Left ventricle myocardium inferior (tissue), 1 donor: ENCODE measurements around the gene C14orf119. TPM values are rescaled to one million over a fixed set of nuclear protein-coding genes. Genes with fewer than 3 reads are reported as not detected.

Experiments used
- DNase-seq: peaks from one replicate; pipeline ENCODE4 v3.0.0-alpha.2; 2020
- H3K27ac ChIP-seq: fragments of 200-600 bp; replicated peaks from 2 replicates; pipeline ENCODE4 v1.8.0; 2021
- H3K27me3 ChIP-seq: fragments of 200-600 bp; 2 replicates; pipeline ENCODE4 v1.8.0; 2021; ENCODE audit warnings: low read depth
- H3K36me3 ChIP-seq: fragments of 200-600 bp; 2 replicates; pipeline ENCODE4 v1.8.0; 2021
- H3K4me1 ChIP-seq: fragments of 200-600 bp; 2 replicates; pipeline ENCODE4 v1.8.0; 2021
- H3K4me3 ChIP-seq: fragments of 200-600 bp; 2 replicates; pipeline ENCODE4 v1.8.0; 2021; ENCODE audit warnings: mild to moderate bottlenecking, moderate library complexity
- H3K9me3 ChIP-seq: fragments of 200-600 bp; replicated peaks from 2 replicates; pipeline ENCODE4 v1.8.0; 2021
- intact Hi-C: fragments of 100-400 bp; cut with micrococcal nuclease; formaldehyde crosslinking; loops from one replicate; pipeline ENCODE4 v1.11.0; 2022
- total RNA-seq: library from RNA; stranded (reverse); fragmentation: NEBNext Ultra II Directional; extraction: Animal tissue kit (Norgen Biotek cat#: 25700); gene quantifications from one replicate; pipeline ENCODE4 v1.2.1, GENCODE V29; 2021
- TF ChIP-seq, protein P1 (sequence below): fragments of 200-600 bp; IDR thresholded peaks from 2 replicates; pipeline ENCODE4 v1.8.0; 2021; ENCODE audit warnings: antibody characterized with exemption, mild to moderate bottlenecking, borderline replicate concordance
- donor health status: DM: no; HTN: yes; CAD: no; lungs with severe emphysema.

The C14orf119 gene
- total RNA-seq, 1 donor from 2014 or later, result 25.2 TPM

DNA sequence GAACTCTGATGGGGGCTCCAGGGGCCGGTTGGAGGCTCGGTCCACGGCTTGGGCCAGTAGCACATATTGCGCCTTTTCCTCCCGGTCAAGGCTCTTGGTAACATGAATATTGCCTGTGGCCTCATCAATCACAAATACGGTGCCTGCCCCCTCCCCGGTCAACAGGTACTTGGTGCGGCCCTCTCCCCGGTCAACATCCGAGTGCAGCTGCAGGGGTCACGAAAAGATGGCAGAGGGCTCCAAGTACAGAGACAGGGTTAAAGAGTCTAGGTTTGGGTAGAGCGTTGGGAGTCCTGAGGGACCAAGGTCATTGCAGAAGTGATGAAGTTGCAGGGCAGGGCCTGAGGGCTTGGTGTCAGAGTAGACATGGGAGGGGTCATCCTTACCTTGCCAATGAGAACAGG is 40.2 kb upstream of the C14orf119 start:
- intact Hi-C loops, result loop anchor here (5.0 kb wide), 1 partner anchor 68 kb away; no protein-coding TSS in a partner anchor
- DNase-seq, result no peak
- peaks cover 29% of the 10 kb centered on the region for H3K4me1 ChIP-seq
- H3K27ac ChIP-seq, result no peak overlapping the region
- H3K4me3 ChIP-seq, result no peak overlapping the region
- H3K9me3 ChIP-seq, result no peaks in the 10 kb centered on the region
- H3K27me3 ChIP-seq, result no peaks in the 10 kb centered on the region
- H3K36me3 ChIP-seq, result peaks cover 17% of the 10 kb centered on the region
- TF ChIP-seq, protein P1, sequence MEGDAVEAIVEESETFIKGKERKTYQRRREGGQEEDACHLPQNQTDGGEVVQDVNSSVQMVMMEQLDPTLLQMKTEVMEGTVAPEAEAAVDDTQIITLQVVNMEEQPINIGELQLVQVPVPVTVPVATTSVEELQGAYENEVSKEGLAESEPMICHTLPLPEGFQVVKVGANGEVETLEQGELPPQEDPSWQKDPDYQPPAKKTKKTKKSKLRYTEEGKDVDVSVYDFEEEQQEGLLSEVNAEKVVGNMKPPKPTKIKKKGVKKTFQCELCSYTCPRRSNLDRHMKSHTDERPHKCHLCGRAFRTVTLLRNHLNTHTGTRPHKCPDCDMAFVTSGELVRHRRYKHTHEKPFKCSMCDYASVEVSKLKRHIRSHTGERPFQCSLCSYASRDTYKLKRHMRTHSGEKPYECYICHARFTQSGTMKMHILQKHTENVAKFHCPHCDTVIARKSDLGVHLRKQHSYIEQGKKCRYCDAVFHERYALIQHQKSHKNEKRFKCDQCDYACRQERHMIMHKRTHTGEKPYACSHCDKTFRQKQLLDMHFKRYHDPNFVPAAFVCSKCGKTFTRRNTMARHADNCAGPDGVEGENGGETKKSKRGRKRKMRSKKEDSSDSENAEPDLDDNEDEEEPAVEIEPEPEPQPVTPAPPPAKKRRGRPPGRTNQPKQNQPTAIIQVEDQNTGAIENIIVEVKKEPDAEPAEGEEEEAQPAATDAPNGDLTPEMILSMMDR, result no peak

DNA sequence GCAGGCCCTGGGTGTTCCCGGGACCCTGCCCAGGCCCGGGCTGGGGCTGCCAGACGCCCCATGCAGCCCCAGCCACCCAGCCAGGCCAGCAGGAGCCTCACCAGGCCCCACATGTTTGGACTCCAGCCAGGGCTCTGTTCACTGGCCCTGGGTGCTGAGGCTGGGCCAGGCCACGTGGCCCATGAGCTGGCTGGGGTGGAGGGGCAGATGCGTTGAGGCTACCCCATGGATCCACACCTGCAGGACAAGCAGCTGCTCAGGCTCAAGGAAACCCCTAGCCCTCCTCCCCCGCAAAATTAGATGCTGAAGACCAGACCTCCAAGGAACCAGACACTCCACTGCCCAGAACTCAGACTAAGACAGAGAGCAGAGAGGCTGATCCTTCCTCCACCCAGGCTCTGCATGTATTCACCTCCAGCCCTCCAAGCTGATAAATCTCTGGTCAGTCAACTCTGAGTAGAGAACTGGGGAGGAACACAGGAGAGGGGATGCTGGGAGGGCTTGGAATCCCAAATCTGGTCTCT is 39.6 kb upstream of the C14orf119 start:
- Histone ChIP-seq H3K27ac (no peak overlapping the region), H3K4me1 (peaks cover 29% of the 10 kb centered on the region), H3K9me3 (no peaks in the 10 kb centered on the region), H3K27me3 (no peaks in the 10 kb centered on the region), H3K36me3 (peaks cover 23% of the 10 kb centered on the region), H3K4me3 (no peak overlapping the region)
- intact Hi-C loops, result loop anchor here (5.0 kb wide), 1 partner anchor 68 kb away; no protein-coding TSS in a partner anchor
- TF ChIP-seq, protein P1, result no peak
- DNase-seq, result no peak

DNA sequence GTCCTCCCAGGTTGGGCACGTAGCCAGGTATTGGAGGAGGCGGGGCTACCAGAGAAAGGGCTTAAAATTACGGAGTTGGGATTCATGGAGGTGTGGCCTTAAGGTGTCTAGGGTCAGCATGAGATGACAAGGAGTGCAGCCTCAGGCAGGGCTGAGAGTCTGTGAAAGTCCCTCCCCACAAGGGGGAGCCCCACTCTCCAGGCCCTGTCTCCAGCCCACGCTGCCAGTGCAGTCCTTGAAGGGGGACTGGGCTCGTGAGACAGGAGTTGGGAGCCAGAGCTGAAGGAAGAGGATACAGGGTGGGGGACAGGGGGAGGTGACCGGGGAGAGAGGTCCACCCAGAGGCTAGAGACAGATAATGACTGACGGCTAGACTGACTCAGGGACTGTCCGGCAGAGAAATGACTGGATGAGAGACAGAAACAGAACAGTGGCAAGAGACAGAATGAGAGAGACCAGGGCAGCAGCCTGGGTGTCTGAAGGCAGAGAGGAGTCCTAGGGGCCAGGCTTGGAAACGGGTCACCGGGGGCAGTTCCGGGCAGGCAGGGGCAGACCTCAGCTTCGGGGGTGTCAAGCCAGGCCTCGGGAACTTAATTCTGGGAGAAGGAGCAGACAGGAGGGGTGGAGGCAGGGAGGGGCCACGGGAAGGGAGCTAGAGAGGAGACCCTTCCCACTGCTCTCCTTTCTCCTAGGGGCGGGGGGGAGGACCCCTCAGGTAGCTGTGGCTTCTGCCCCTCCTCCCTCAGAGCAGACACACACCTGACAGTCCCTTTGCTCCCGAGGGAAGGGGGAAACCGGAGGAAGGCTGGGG is 39.0 kb upstream of the C14orf119 start:
- TF ChIP-seq, protein P1, result peak; percentile 82
- Histone ChIP-seq H3K4me3 (peak overlapping the region; percentile 84), H3K4me1 (peaks cover 29% of the 10 kb centered on the region), H3K27me3 (no peaks in the 10 kb centered on the region), H3K9me3 (no peaks in the 10 kb centered on the region), H3K27ac (peak overlapping the region; percentile 11), H3K36me3 (peaks cover 29% of the 10 kb centered on the region)
- intact Hi-C loops, result loop anchor here (5.0 kb wide), 1 partner anchor 69 kb away; no protein-coding TSS in a partner anchor
- peak; percentile 59 for DNase-seq

DNA sequence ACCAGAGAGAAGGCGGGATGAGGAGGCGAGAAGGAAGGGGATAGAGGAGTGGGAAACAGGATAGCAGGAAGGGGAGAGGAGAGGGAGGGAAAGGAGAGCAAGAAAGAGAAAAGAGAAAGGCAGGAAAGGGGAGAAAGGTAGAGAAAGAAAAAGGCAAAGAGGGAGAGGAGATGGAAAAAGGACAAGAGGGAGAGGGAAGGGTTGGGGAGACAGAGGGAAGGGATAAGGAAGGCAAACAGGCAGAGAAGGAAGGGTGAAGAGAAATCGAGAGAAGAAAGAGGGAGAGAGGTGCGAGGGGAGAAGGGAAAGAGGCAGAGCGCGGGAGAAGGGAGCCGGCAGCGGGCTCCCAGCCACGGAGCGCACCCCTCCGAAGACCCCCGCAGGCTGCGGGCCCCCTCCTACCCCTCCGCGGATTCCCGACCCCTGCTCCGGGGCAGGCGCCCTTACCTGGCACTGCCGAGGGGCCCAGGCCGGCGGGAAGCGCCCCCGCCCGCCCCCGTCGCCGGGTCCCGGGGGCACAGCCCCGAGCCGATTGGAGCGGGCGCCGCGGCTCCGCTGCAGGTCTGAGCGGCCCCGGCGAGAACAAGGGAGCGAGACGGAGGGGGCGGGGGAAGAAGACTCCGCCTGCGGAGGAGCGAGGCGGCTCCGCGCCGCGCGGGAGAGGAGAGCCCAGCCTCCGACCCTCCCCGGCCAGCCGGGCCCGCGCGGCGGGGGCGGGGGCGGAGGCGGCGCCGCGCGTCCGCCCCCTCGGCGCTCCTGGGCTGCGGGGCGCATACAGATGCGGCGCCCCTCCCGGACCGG is 38.1 kb upstream of the C14orf119 start, which contains the start of gene CDH24:
Gene CDH24, minus strand, starts transcription at position 565 of the 801 bp plus-strand sequence. CDS start 1,787 bp downstream, outside the sequence.
- H3K27ac ChIP-seq, result peak within 1 kb of the TSS; percentile 80
- TF ChIP-seq, protein P1, result no peak
- H3K4me1 ChIP-seq, result peaks cover 34% of the 10 kb centered on the region
- intact Hi-C loops, result loop anchor here (5.0 kb wide), 1 partner anchor 70 kb away; no protein-coding TSS in a partner anchor
- no peaks in the 10 kb centered on the region for H3K27me3 ChIP-seq
- peak within 1 kb of the TSS; percentile 84 for H3K4me3 ChIP-seq
- no peaks in the 10 kb centered on the region for H3K9me3 ChIP-seq
- peak; percentile 75 for DNase-seq
- peaks cover 38% of the 10 kb centered on the region for H3K36me3 ChIP-seq
